OCI-LY7 (cell line): ENCODE data around the gene MAP4K2.

ENCODE experiments used
- EZH2phosphoT487 ChIP-seq: fragments of 200-600 bp; sonication (generic); IDR thresholded peaks from 2 replicates; pipeline ENCODE4 v1.6.1; 2018; ENCODE audit warnings: low read depth, borderline replicate concordance, mild to moderate bottlenecking, mixed run types, antibody characterized with exemption, low read length, moderate library complexity, mixed read lengths
- TF ChIP-seq, protein P1 (sequence below): fragments of 200-600 bp; sonication (generic); conservative IDR thresholded peaks from 2 replicates; pipeline ENCODE4 v1.5.1; 2014; ENCODE audit warnings: mild to moderate bottlenecking, antibody characterized with exemption, low read length, moderate library complexity, mixed read lengths

DNA sequence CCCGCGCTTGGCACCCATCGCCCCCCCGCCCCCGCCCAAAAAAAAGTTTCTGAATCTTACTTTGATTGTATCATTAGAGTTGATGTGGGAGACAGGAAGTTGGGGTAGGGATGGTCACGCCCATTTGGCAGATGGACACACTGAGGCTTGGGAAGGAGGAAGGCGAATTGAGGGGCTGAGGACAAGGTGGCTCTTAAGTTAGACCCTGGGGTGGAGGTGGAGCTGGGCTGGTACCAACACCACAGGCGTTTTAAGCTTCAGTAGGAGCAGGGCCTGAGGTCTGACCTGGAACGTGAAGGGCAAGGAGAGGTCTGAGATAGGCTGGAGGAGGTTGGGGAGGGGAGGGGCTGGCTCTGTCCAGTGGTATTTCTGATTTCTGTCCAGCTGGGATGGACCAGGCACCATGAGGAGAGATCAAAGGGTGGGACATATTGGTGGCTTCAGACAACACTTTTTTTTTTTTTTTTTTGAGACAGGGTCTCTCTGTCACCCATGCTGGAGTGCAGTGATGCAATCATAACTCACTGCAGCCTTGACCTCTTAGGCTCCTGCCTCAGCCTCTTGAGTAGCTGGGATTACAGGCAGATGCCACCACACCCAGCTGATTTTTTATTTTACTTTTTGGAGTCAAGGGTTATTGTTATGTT, 42.2 kb upstream of the MAP4K2 start:
- no peak for TF ChIP-seq EZH2phosphoT487
- TF ChIP-seq, protein P1, sequence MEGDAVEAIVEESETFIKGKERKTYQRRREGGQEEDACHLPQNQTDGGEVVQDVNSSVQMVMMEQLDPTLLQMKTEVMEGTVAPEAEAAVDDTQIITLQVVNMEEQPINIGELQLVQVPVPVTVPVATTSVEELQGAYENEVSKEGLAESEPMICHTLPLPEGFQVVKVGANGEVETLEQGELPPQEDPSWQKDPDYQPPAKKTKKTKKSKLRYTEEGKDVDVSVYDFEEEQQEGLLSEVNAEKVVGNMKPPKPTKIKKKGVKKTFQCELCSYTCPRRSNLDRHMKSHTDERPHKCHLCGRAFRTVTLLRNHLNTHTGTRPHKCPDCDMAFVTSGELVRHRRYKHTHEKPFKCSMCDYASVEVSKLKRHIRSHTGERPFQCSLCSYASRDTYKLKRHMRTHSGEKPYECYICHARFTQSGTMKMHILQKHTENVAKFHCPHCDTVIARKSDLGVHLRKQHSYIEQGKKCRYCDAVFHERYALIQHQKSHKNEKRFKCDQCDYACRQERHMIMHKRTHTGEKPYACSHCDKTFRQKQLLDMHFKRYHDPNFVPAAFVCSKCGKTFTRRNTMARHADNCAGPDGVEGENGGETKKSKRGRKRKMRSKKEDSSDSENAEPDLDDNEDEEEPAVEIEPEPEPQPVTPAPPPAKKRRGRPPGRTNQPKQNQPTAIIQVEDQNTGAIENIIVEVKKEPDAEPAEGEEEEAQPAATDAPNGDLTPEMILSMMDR: no peak
